SK-N-SH treated with all-trans-retinoic acid at 6 μM for 48 hours (cell line): ENCODE results near the gene DAB2.

Source experiments
- ATAC-seq: fragments of 200-7000 bp; cut with Tn5 transposase; 3 replicates; pipeline ENCODE4 v1.9.1; 2020; ENCODE audit warnings: mild to moderate bottlenecking, moderate library complexity
- ARNTL ChIP-seq: fragments of 450-650 bp; formaldehyde crosslinking; IDR thresholded peaks from 2 replicates; pipeline ENCODE4 v1.5.0; 2020; ENCODE audit warnings: low read depth, mild to moderate bottlenecking, moderate library complexity, borderline replicate concordance
- BACH2 ChIP-seq: fragments of 250-450 bp; sonication (Bioruptor Pico); IDR thresholded peaks from 2 replicates; pipeline ENCODE4 v1.9.0; 2021; ENCODE audit warnings: mild to moderate bottlenecking, borderline replicate concordance
- CSDC2 ChIP-seq: fragments of 250-450 bp; sonication (Bioruptor Pico); IDR thresholded peaks from 2 replicates; pipeline ENCODE4 v1.5.0; 2020; ENCODE audit warnings: mild to moderate bottlenecking, moderate library complexity
- ESRRG ChIP-seq: fragments of 250-450 bp; sonication (Bioruptor Pico); IDR thresholded peaks from 2 replicates; pipeline ENCODE4 v1.6.1; 2021; ENCODE audit warnings: mild to moderate bottlenecking
- GLIS3 ChIP-seq: fragments of 250-450 bp; sonication (Bioruptor Pico); IDR thresholded peaks from 2 replicates; pipeline ENCODE4 v1.5.0; 2020; ENCODE audit warnings: mild to moderate bottlenecking, moderate library complexity
- ISL1 ChIP-seq: fragments of 250-450 bp; sonication (Bioruptor Pico); IDR thresholded peaks from 2 replicates; pipeline ENCODE4 v2.1.2; 2022; ENCODE audit warnings: mild to moderate bottlenecking, moderate library complexity
- OSR1 ChIP-seq: fragments of 250-450 bp; sonication (Bioruptor Pico); IDR thresholded peaks from 2 replicates; pipeline ENCODE4 v1.8.0; 2022; ENCODE audit warnings: moderate library complexity, mild to moderate bottlenecking, inconsistent platforms
- PATZ1 ChIP-seq: fragments of 250-450 bp; sonication (Bioruptor Pico); IDR thresholded peaks from 2 replicates; pipeline ENCODE4 v1.8.0; 2020; ENCODE audit warnings: mild to moderate bottlenecking, moderate library complexity, borderline replicate concordance
- PPARA ChIP-seq: fragments of 250-450 bp; sonication (Bioruptor Pico); IDR thresholded peaks from 2 replicates; pipeline ENCODE4 v1.5.0; 2020; ENCODE audit warnings: mild to moderate bottlenecking, borderline replicate concordance
- RARB ChIP-seq: fragments of 250-450 bp; sonication (Bioruptor Pico); IDR thresholded peaks from 2 replicates; pipeline ENCODE4 v1.8.0; 2021; ENCODE audit warnings: mild to moderate bottlenecking, moderate library complexity
- SNAI2 ChIP-seq: fragments of 250-450 bp; sonication (Bioruptor Pico); IDR thresholded peaks from 2 replicates; pipeline ENCODE4 v1.5.0; 2020; ENCODE audit warnings: mild to moderate bottlenecking, moderate library complexity
- TCF4 ChIP-seq: fragments of 250-450 bp; sonication (Bioruptor Pico); IDR thresholded peaks from 2 replicates; pipeline ENCODE4 v1.8.0; 2021; ENCODE audit warnings: mild to moderate bottlenecking, moderate library complexity, borderline replicate concordance
- TOX ChIP-seq: fragments of 250-450 bp; sonication (Bioruptor Pico); IDR thresholded peaks from 2 replicates; pipeline ENCODE4 v1.8.0; 2021; ENCODE audit warnings: mild to moderate bottlenecking, moderate library complexity, borderline replicate concordance
- TSHZ2 ChIP-seq: fragments of 250-450 bp; sonication (Bioruptor Pico); IDR thresholded peaks from 2 replicates; pipeline ENCODE4 v1.5.0; 2020; ENCODE audit warnings: mild to moderate bottlenecking, moderate library complexity
- ZC3H10 ChIP-seq: fragments of 250-450 bp; sonication (Bioruptor Pico); IDR thresholded peaks from 2 replicates; pipeline ENCODE4 v1.5.1; 2021; ENCODE audit warnings: mild to moderate bottlenecking, moderate library complexity
- ZFP3 ChIP-seq: fragments of 250-450 bp; sonication (Bioruptor Pico); IDR thresholded peaks from 2 replicates; pipeline ENCODE4 v1.5.0; 2020; ENCODE audit warnings: mild to moderate bottlenecking, moderate library complexity
- ZFP30 ChIP-seq: fragments of 450-650 bp; formaldehyde crosslinking; IDR thresholded peaks from 2 replicates; pipeline ENCODE4 v1.5.0; 2022; ENCODE audit warnings: mild to moderate bottlenecking, moderate library complexity
- ZNF565 ChIP-seq: fragments of 450-650 bp; formaldehyde crosslinking; conservative IDR thresholded peaks from 2 replicates; pipeline ENCODE4 v1.5.0; 2020; ENCODE audit warnings: low read depth, mild to moderate bottlenecking, moderate library complexity
- ZNF70 ChIP-seq: fragments of 450-650 bp; formaldehyde crosslinking; IDR thresholded peaks from 2 replicates; pipeline ENCODE4 v1.5.0; 2020; ENCODE audit warnings: mild to moderate bottlenecking, moderate library complexity
- ZNF8 ChIP-seq: fragments of 450-650 bp; formaldehyde crosslinking; IDR thresholded peaks from 2 replicates; pipeline ENCODE4 v1.5.0; 2020; ENCODE audit warnings: mild to moderate bottlenecking, moderate library complexity
- TF ChIP-seq, protein P1 (sequence below): fragments of 250-450 bp; sonication (Bioruptor Pico); IDR thresholded peaks from 2 replicates; pipeline ENCODE4 v1.8.0; 2021; ENCODE audit warnings: low read depth, mild to moderate bottlenecking, moderate library complexity, borderline replicate concordance
- TF ChIP-seq, protein P2 (sequence below): fragments of 250-450 bp; sonication (Bioruptor Pico); IDR thresholded peaks from 2 replicates; pipeline ENCODE4 v1.5.1; 2021; ENCODE audit warnings: mild to moderate bottlenecking, moderate library complexity
- TF ChIP-seq, protein P3 (sequence below): fragments of 250-450 bp; sonication (Bioruptor Pico); IDR thresholded peaks from 2 replicates; pipeline ENCODE4 v1.5.1; 2020; ENCODE audit warnings: low read depth, mild to moderate bottlenecking, moderate library complexity

Gene DAB2

DNA sequence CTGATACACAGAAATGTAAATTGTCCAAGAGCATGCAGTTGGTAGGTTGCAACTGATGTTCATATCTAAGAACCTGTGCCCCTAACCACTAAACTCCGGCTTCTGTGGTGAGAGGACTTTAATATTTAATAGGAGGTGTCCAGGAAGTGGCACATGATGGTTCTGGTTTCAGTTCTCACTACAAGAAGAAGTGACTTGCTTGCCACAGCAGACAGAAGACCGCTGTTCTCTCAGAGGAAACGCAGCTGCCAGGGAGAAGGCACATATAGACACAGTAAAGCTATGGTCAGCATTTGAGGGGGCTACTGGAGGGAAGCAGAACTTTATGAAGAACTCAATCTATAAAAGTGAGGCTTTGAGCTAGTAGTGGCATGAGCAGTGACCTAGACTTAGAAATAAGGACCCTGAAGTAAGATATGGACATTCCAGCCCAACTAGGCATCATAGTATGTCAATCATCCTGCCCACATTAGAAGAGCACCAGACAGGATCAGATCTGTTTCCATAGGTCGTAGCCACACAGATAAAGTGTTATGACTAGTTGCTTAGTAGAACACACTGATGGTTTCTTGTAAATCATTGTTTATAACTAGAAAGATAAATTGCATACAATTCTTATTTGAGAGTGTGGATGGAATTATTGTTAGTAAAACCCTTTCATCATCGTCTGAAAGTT lies 36.4 kb upstream of the DAB2 start (continued):
- TF ChIP-seq TSHZ2, result no peak

- no peak for ATAC-seq
- TF ChIP-seq TCF4, result no peak
- TF ChIP-seq ESRRG, result no peak
- TF ChIP-seq ZC3H10 (CRISPR knock-in tag), result no peak
- no peak for TF ChIP-seq PATZ1 (CRISPR knock-in tag)
- no peak for TF ChIP-seq ISL1
- no peak for TF ChIP-seq CSDC2 (CRISPR knock-in tag)
- TF ChIP-seq ZNF8 (CRISPR knock-in tag), result no peak
- TF ChIP-seq SNAI2, result no peak
- TF ChIP-seq TOX, result no peak
- TF ChIP-seq, protein P1, sequence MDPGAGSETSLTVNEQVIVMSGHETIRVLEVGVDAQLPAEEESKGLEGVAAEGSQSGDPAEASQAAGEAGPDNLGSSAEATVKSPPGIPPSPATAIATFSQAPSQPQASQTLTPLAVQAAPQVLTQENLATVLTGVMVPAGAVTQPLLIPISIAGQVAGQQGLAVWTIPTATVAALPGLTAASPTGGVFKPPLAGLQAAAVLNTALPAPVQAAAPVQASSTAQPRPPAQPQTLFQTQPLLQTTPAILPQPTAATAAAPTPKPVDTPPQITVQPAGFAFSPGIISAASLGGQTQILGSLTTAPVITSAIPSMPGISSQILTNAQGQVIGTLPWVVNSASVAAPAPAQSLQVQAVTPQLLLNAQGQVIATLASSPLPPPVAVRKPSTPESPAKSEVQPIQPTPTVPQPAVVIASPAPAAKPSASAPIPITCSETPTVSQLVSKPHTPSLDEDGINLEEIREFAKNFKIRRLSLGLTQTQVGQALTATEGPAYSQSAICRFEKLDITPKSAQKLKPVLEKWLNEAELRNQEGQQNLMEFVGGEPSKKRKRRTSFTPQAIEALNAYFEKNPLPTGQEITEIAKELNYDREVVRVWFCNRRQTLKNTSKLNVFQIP, result no peak
- TF ChIP-seq, protein P2, sequence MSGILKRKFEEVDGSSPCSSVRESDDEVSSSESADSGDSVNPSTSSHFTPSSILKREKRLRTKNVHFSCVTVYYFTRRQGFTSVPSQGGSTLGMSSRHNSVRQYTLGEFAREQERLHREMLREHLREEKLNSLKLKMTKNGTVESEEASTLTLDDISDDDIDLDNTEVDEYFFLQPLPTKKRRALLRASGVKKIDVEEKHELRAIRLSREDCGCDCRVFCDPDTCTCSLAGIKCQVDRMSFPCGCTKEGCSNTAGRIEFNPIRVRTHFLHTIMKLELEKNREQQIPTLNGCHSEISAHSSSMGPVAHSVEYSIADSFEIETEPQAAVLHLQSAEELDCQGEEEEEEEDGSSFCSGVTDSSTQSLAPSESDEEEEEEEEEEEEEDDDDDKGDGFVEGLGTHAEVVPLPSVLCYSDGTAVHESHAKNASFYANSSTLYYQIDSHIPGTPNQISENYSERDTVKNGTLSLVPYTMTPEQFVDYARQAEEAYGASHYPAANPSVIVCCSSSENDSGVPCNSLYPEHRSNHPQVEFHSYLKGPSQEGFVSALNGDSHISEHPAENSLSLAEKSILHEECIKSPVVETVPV (CRISPR knock-in tag), result no peak
- no peak for TF ChIP-seq RARB (CRISPR knock-in tag)
- TF ChIP-seq ZFP3, result no peak
- no peak for TF ChIP-seq ZNF70 (CRISPR knock-in tag)
- TF ChIP-seq, protein P3, sequence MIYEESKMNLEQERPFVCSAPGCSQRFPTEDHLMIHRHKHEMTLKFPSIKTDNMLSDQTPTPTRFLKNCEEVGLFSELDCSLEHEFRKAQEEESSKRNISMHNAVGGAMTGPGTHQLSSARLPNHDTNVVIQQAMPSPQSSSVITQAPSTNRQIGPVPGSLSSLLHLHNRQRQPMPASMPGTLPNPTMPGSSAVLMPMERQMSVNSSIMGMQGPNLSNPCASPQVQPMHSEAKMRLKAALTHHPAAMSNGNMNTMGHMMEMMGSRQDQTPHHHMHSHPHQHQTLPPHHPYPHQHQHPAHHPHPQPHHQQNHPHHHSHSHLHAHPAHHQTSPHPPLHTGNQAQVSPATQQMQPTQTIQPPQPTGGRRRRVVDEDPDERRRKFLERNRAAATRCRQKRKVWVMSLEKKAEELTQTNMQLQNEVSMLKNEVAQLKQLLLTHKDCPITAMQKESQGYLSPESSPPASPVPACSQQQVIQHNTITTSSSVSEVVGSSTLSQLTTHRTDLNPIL, result no peak
- no peak for TF ChIP-seq PPARA
- no peak for TF ChIP-seq OSR1 (CRISPR knock-in tag)
- no peak for TF ChIP-seq ZNF565 (CRISPR knock-in tag)
- no peak for TF ChIP-seq ZFP30
Observed at GRCh38 chr5:39459907-39460306, 35.1 kb upstream of the DAB2 start.

GRCh38 chr5:39459071-39459470 lies 34.3 kb upstream of the DAB2 start:
- no peak for ATAC-seq
- no peak for TF ChIP-seq ISL1
- no peak for TF ChIP-seq ARNTL (CRISPR knock-in tag)
- no peak for TF ChIP-seq ZNF565 (CRISPR knock-in tag)
- TF ChIP-seq SNAI2, result no peak
- TF ChIP-seq PATZ1 (CRISPR knock-in tag), result no peak
- TF ChIP-seq, protein P2 (CRISPR knock-in tag), result no peak
- TF ChIP-seq, protein P1, result no peak
- no peak for TF ChIP-seq OSR1 (CRISPR knock-in tag)
- no peak for TF ChIP-seq BACH2 (CRISPR knock-in tag)
- TF ChIP-seq ZNF8 (CRISPR knock-in tag), result no peak
- no peak for TF ChIP-seq RARB (CRISPR knock-in tag)
- TF ChIP-seq TOX, result no peak
- TF ChIP-seq ZNF70 (CRISPR knock-in tag), result no peak
- no peak for TF ChIP-seq ZC3H10 (CRISPR knock-in tag)
- TF ChIP-seq GLIS3 (CRISPR knock-in tag), result no peak
- no peak for TF ChIP-seq TCF4
- no peak for TF ChIP-seq ESRRG
